ENCODE data around the gene EPHA7.

Gene EPHA7

GRCh38 chr6:93373445-93373844, 45.9 kb downstream of the EPHA7 start:
- H3K4me1 ChIP-seq, result peaks cover 5% of the 10 kb centered on the region
- DNase-seq (ENCODE audit: low spot score in 2 of 2), result no peak
- in situ Hi-C loops (cut with MboI; ENCODE audit: low sequenced_read_pairs), result no loop called here
- H3K4me3 ChIP-seq, result no peak overlapping the region
- no peaks in the 10 kb centered on the region for H3K36me3 ChIP-seq (replicated peaks)
- H3K9me3 ChIP-seq, result no peaks in the 10 kb centered on the region
- H3K27me3 ChIP-seq (ENCODE audit: low read depth), result no peaks in the 10 kb centered on the region

DNA sequence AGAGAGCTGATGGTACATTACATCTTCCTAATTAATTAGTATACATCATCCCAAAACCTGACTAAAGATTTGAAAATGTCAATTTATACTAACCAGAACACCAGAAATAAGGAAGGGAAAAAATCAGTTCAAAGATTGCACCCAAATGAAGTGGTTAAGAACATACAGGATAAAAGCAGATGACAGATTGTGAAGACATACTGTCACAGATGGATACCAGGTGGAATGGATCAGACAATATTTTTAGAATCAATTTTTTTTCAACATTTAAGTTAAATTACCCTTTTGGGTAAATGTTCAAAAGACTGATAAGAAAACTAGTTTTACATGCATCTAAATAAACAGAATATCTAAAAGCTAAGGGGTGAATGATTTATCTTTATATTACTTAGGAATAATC, 47.6 kb downstream of the EPHA7 start:
- Histone ChIP-seq H3K4me3 (no peak overlapping the region), H3K27me3 (ENCODE audit: low read depth) (no peaks in the 10 kb centered on the region), H3K4me1 (peaks cover 5% of the 10 kb centered on the region), H3K36me3 (replicated peaks) (no peaks in the 10 kb centered on the region), H3K9me3 (no peaks in the 10 kb centered on the region)
- in situ Hi-C loops (cut with MboI; ENCODE audit: low sequenced_read_pairs), result no loop called here
- DNase-seq (ENCODE audit: low spot score in 2 of 2), result no peak

DNA sequence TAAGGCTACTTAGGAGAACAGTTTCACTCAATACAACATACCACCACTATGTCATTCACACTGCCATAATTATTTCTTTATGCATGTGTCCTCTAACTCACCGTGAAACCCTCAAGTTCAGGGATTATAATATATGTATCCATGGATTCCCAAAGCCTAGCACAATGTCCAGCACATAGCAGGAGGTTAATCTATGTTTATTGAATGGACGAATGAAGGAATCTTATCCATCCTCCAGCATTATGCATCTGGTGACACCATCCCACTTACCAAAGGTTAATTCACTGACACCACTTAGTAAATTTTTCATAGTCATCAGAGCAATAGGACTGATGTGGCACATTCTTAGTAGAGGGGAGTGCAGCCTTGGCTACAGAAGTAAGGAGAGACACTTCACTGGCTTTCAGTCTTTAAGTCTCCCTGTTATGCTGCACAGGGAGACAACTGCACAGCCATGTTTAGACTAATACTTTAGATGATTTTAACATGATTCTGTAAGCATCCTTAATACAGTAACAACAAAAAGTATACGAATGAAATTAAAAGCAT, 49.7 kb downstream of the EPHA7 start:
- H3K4me3 ChIP-seq, result no peak overlapping the region
- DNase-seq (ENCODE audit: low spot score in 2 of 2), result no peak
- in situ Hi-C loops (cut with MboI; ENCODE audit: low sequenced_read_pairs), result no loop called here

GRCh38 chr6:93366506-93366905, 52.9 kb downstream of the EPHA7 start:
- Histone ChIP-seq H3K36me3 (replicated peaks) (no peaks in the 10 kb centered on the region), H3K4me1 (no peaks in the 10 kb centered on the region), H3K9me3 (no peaks in the 10 kb centered on the region), H3K4me3 (no peak overlapping the region), H3K27me3 (ENCODE audit: low read depth) (no peaks in the 10 kb centered on the region)
- in situ Hi-C loops (cut with MboI; ENCODE audit: low sequenced_read_pairs), result no loop called here
- no peak for DNase-seq (ENCODE audit: low spot score in 2 of 2)

More for the DNA sequence above, 49.7 kb downstream of the EPHA7 start:
- no peaks in the 10 kb centered on the region for H3K36me3 ChIP-seq (replicated peaks)
- peaks cover 5% of the 10 kb centered on the region for H3K4me1 ChIP-seq
- no peaks in the 10 kb centered on the region for H3K9me3 ChIP-seq
- H3K27me3 ChIP-seq (ENCODE audit: low read depth), result no peaks in the 10 kb centered on the region

- no peak for DNase-seq (ENCODE audit: low spot score in 2 of 2)
- in situ Hi-C loops (cut with MboI; ENCODE audit: low sequenced_read_pairs), result no loop called here
- Histone ChIP-seq H3K36me3 (replicated peaks) (no peaks in the 10 kb centered on the region), H3K4me3 (no peak overlapping the region), H3K4me1 (no peaks in the 10 kb centered on the region), H3K9me3 (no peaks in the 10 kb centered on the region), H3K27me3 (ENCODE audit: low read depth) (no peaks in the 10 kb centered on the region)
These were observed 53.9 kb downstream of the EPHA7 start for GRCh38 chr6:93365445-93365844.

GRCh38 chr6:93358435-93358834, 60.9 kb downstream of the EPHA7 start:
- no peaks in the 10 kb centered on the region for H3K9me3 ChIP-seq
- H3K4me1 ChIP-seq, result peaks cover 20% of the 10 kb centered on the region
- in situ Hi-C loops (cut with MboI; ENCODE audit: low sequenced_read_pairs), result no loop called here
- no peak overlapping the region for H3K4me3 ChIP-seq
- no peaks in the 10 kb centered on the region for H3K27me3 ChIP-seq (ENCODE audit: low read depth)
- no peak for DNase-seq (ENCODE audit: low spot score in 2 of 2)
- H3K36me3 ChIP-seq (replicated peaks), result no peaks in the 10 kb centered on the region

DNA sequence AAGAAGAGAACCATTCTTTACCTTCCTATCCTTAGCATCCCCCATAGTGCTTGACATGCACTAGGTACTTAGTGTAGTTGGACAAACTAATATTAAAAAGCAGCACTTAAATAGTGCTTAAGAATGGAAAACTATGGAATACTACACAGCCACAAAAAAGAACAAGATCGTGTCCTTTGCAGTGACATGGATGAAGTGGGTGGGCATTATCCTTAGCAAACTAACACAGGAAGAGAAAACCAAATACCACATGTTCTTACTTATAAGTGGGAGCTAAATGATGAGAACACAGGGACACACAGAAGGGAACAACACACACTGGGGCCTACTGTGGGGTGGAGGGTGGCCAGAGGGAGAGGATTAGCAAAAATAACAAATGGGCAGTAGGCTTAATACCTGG, 66.8 kb downstream of the EPHA7 start:
- Histone ChIP-seq H3K9me3 (no peaks in the 10 kb centered on the region), H3K4me3 (no peak overlapping the region), H3K4me1 (peaks cover 45% of the 10 kb centered on the region), H3K36me3 (replicated peaks) (no peaks in the 10 kb centered on the region), H3K27me3 (ENCODE audit: low read depth) (no peaks in the 10 kb centered on the region)
- DNase-seq (ENCODE audit: low spot score in 2 of 2), result no peak
- in situ Hi-C loops (cut with MboI; ENCODE audit: low sequenced_read_pairs), result no loop called here

DNA sequence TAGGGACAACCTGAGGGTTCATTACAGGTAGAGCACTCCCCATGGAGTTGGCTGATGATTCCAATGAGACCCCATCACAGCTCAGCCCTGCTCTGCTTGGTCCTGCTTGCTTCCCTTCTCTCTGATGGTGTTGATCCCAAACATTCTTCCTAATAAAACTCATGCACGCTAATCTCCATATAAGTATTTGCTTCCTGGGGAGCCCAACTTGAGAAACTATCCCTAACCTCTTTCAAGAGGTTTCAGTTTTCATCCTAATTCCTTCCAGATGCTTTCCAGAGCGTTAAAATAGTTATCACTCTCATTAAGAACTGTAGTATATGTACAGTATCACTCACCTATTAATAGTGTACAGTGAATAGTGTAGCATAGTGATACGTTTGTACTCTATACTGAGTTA, 68.1 kb downstream of the EPHA7 start:
- in situ Hi-C loops (cut with MboI; ENCODE audit: low sequenced_read_pairs), result no loop called here

DNA sequence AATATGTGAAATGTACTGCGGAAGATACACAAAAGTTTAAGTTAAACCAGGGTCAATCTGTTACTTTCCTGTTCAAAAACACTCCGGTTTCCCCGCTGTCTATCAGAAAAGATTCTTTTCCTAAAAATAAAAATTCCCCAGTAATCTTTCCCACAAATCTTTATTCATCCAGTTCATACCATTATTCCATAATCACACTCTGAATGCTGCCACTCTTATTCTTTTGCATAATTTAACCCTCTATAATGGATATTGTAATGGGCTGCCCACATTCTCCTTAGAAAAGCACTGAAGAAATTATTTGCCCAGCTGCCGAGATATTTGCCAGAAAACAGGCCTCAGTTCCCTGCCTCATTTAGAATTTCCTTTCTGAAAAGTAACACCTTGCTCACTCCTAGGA, 68.6 kb downstream of the EPHA7 start:
- H3K36me3 ChIP-seq (replicated peaks), result no peaks in the 10 kb centered on the region
- H3K27me3 ChIP-seq (ENCODE audit: low read depth), result no peaks in the 10 kb centered on the region
- no peak overlapping the region for H3K4me3 ChIP-seq
- H3K4me1 ChIP-seq, result peaks cover 43% of the 10 kb centered on the region
- no peaks in the 10 kb centered on the region for H3K9me3 ChIP-seq
- peak; percentile 15 to 52 for DNase-seq (ENCODE audit: low spot score in 2 of 2)
- in situ Hi-C loops (cut with MboI; ENCODE audit: low sequenced_read_pairs), result no loop called here

More for the DNA sequence above, 68.1 kb downstream of the EPHA7 start:
- Histone ChIP-seq H3K9me3 (no peaks in the 10 kb centered on the region), H3K4me1 (peaks cover 45% of the 10 kb centered on the region), H3K27me3 (ENCODE audit: low read depth) (no peaks in the 10 kb centered on the region), H3K4me3 (no peak overlapping the region), H3K36me3 (replicated peaks) (no peaks in the 10 kb centered on the region)
- DNase-seq (ENCODE audit: low spot score in 2 of 2), result no peak

DNA sequence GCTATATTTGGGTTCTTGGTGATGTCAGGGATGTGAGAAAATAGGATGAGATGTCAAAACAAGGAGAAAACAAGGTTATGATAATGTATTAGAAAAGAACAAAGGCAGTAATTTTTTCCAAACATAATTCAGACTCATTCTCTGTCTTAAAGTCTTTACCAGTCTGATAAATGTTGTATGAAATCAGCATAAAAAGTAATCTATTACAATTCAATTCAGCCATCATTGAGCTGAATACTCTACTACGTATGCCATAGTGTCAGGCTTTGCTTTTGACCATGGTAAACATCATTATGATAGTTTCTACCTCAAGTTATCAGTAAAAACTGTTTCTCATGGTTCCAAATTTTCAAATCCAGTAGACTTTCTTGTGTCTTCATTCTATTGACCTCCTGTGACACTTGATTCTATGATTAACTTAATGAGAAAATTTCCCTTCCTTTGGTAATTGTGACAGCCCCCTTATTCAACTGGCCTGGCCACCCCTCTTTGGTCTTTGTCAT, 75.0 kb downstream of the EPHA7 start:
- no peak overlapping the region for H3K4me3 ChIP-seq
- peaks cover 3% of the 10 kb centered on the region; the same call in 1 of the 2 replicates for H3K4me1 ChIP-seq
- in situ Hi-C loops (cut with MboI; ENCODE audit: low sequenced_read_pairs), result no loop called here
- H3K9me3 ChIP-seq, result no peaks in the 10 kb centered on the region
- DNase-seq (ENCODE audit: low spot score in 2 of 2), result no peak
- no peaks in the 10 kb centered on the region for H3K27me3 ChIP-seq (ENCODE audit: low read depth)
- H3K36me3 ChIP-seq (replicated peaks), result no peaks in the 10 kb centered on the region

- Histone ChIP-seq H3K27me3 (ENCODE audit: low read depth) (no peaks in the 10 kb centered on the region), H3K4me1 (no peaks in the 10 kb centered on the region; the same call in none of the 2 replicates), H3K36me3 (replicated peaks) (no peaks in the 10 kb centered on the region), H3K9me3 (no peaks in the 10 kb centered on the region), H3K4me3 (no peak overlapping the region)
- in situ Hi-C loops (cut with MboI; ENCODE audit: low sequenced_read_pairs), result no loop called here
- DNase-seq (ENCODE audit: low spot score in 2 of 2), result no peak
These were observed 75.9 kb downstream of the EPHA7 start for GRCh38 chr6:93343476-93343875.

DNA sequence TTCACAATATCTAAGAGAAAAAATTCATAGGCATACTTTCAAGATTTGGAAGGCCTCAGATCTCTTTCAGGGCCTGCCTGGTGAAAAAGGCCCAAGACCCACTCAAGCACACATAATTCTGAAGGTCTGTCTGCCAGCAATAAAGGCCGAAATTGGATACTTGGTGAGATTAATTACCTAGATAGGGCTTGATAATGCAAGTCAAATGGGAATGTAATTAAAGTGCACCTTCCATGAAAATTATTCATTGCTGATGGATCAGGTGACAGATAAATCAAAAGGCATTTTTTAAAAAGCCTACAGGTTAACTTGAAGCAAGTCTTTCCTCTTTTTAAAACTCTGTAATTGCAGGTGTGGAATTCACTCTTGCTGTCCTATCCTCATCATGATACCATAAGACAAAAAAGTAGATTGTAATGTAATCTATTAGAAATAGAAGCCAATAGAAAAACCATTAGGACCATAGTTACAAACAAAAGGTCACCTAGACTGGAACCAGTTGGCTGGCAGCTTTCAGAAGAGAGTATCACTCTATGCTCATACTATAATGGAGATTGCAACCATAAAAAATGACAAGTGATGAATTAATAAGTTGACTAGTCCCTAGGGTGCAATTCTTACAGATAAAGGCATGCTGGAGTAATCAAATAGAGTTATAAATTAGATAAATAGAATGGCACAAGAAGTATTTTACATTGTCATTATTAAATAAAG, 77.3 kb downstream of the EPHA7 start:
- H3K4me1 ChIP-seq, result peaks cover 14% of the 10 kb centered on the region
- DNase-seq (ENCODE audit: low spot score in 2 of 2), result no peak
- no peaks in the 10 kb centered on the region for H3K36me3 ChIP-seq (replicated peaks)
- no peaks in the 10 kb centered on the region for H3K9me3 ChIP-seq
- H3K27me3 ChIP-seq (ENCODE audit: low read depth), result no peaks in the 10 kb centered on the region
- H3K4me3 ChIP-seq, result no peak overlapping the region
- in situ Hi-C loops (cut with MboI; ENCODE audit: low sequenced_read_pairs), result no loop called here

DNA sequence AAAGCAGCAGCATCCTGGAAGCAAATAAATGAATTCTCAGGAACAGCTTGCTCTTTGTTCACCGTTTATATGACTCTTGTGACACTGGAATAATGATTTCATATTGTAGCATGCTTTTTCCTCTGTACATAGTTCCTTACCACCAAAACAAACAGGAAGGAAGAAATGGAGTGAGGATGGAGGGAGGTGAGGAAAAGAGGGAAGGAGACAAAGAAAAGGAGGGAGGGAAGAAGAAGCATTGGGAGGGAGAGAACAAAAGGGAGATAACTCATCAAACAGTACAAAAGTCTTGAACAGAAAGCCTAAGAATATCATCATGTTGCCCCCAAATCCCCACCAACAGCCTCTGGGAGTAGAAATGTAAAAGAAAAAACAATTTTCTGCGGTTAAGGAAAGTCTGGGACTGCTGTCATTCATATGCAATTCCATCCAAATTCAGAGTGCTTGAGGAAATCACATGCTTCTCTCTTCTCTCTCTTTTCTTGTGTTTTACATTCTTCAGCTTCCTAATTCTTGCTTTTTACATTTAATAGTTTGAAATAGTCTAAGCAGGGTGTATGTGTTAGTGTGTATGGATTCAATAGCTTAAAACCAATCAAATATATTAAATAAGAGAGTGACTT, 81.5 kb downstream of the EPHA7 start:
- Histone ChIP-seq H3K4me1 (peaks cover 16% of the 10 kb centered on the region), H3K27me3 (ENCODE audit: low read depth) (no peaks in the 10 kb centered on the region), H3K4me3 (no peak overlapping the region), H3K36me3 (replicated peaks) (no peaks in the 10 kb centered on the region), H3K9me3 (no peaks in the 10 kb centered on the region)
- in situ Hi-C loops (cut with MboI; ENCODE audit: low sequenced_read_pairs), result no loop called here
- DNase-seq (ENCODE audit: low spot score in 2 of 2), result peak in 1 of 2 experiments; percentile 54

- no peak overlapping the region for H3K4me3 ChIP-seq
- H3K27me3 ChIP-seq (ENCODE audit: low read depth), result no peaks in the 10 kb centered on the region
- no peaks in the 10 kb centered on the region for H3K36me3 ChIP-seq (replicated peaks)
- no peak for DNase-seq (ENCODE audit: low spot score in 2 of 2)
- H3K9me3 ChIP-seq, result no peaks in the 10 kb centered on the region
- in situ Hi-C loops (cut with MboI; ENCODE audit: low sequenced_read_pairs), result no loop called here
- peaks cover 16% of the 10 kb centered on the region for H3K4me1 ChIP-seq
These were observed 82.3 kb downstream of the EPHA7 start for GRCh38 chr6:93337014-93337413.
